Memory B cell (primary cell): ENCODE measurements around the gene ST3GAL6.

Experiments used
- ATAC-seq: fragments of 150-1000 bp; cut with Tn5 transposase; 2 replicates; pipeline ENCODE4 v1.10.0; 2021; ENCODE audit warnings: low read depth, mild to moderate bottlenecking, moderate library complexity
- DNase-seq, 2 donors: peaks; one replicate each; pipeline ENCODE4 v3.0.0; 2022; ENCODE audit warnings: low spot score in 2 of 2
- H3K27ac Mint-ChIP-seq: one replicate; pipeline ENCODE4 v1.8.0; 2022; ENCODE audit warnings: mild to moderate bottlenecking, moderate library complexity, mixed read lengths
- H3K27me3 Mint-ChIP-seq: one replicate; pipeline ENCODE4 v1.8.0; 2022; ENCODE audit warnings: mixed read lengths
- H3K36me3 Mint-ChIP-seq: one replicate; pipeline ENCODE4 v1.8.0; 2022; ENCODE audit warnings: mild to moderate bottlenecking, mixed read lengths
- H3K4me1 Mint-ChIP-seq: one replicate; pipeline ENCODE4 v1.8.0; 2022; ENCODE audit warnings: mixed read lengths
- H3K4me3 Mint-ChIP-seq: one replicate; pipeline ENCODE4 v1.8.0; 2022; ENCODE audit warnings: mild to moderate bottlenecking, moderate library complexity, mixed read lengths
- H3K9me3 Mint-ChIP-seq: one replicate; pipeline ENCODE4 v1.8.0; 2022; ENCODE audit warnings: mixed read lengths

Gene ST3GAL6

GRCh38 chr3:98775459-98776139, 12.5 kb downstream of the ST3GAL6 start:
- no peaks in the 10 kb centered on the region for H3K4me1 Mint-ChIP-seq
- peaks cover 8% of the 10 kb centered on the region for H3K27me3 Mint-ChIP-seq
- ATAC-seq (no peak), DNase-seq (no peak)
- H3K36me3 Mint-ChIP-seq, result no peaks in the 10 kb centered on the region
- no peaks in the 10 kb centered on the region for H3K9me3 Mint-ChIP-seq
- no peak overlapping the region for H3K27ac Mint-ChIP-seq
- no peak overlapping the region for H3K4me3 Mint-ChIP-seq

DNA sequence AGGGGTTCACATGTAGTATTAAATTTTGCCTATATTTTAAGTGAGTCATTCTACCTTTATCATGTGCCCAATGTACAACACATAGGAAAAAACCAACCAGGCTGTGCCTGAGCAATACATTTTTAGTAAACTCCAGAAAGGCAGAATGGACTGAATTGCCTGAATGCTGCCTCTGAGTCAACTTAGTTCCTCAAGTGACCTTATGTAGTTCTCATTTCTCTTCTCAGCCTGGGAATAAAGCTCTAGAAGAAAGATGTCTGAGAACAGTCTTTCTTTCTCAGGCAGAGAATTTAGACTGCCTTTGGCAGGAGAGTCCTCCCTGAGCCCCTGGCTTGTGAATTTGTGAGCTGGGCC, 13.0 kb downstream of the ST3GAL6 start:
- Mint-ChIP-seq H3K27me3 (peaks cover 8% of the 10 kb centered on the region), H3K4me1 (no peaks in the 10 kb centered on the region), H3K4me3 (no peak overlapping the region), H3K36me3 (no peaks in the 10 kb centered on the region), H3K27ac (no peak overlapping the region), H3K9me3 (no peaks in the 10 kb centered on the region)
- DNase-seq, result no peak
- no peak for ATAC-seq

- H3K4me3 Mint-ChIP-seq, result no peak overlapping the region
- H3K4me1 Mint-ChIP-seq, result no peaks in the 10 kb centered on the region
- H3K9me3 Mint-ChIP-seq, result no peaks in the 10 kb centered on the region
- H3K36me3 Mint-ChIP-seq, result no peaks in the 10 kb centered on the region
- no peak overlapping the region for H3K27ac Mint-ChIP-seq
- peaks cover 8% of the 10 kb centered on the region for H3K27me3 Mint-ChIP-seq
- ATAC-seq (no peak), DNase-seq (no peak)
Observed at GRCh38 chr3:98777286-98777685, 14.1 kb downstream of the ST3GAL6 start.

GRCh38 chr3:98777801-98778220, 14.7 kb downstream of the ST3GAL6 start:
- H3K9me3 Mint-ChIP-seq, result no peaks in the 10 kb centered on the region
- H3K27ac Mint-ChIP-seq, result no peak overlapping the region
- H3K27me3 Mint-ChIP-seq, result peaks cover 8% of the 10 kb centered on the region
- H3K36me3 Mint-ChIP-seq, result no peaks in the 10 kb centered on the region
- no peak for ATAC-seq
- DNase-seq, result no peak
- H3K4me3 Mint-ChIP-seq, result no peak overlapping the region
- H3K4me1 Mint-ChIP-seq, result no peaks in the 10 kb centered on the region

DNA sequence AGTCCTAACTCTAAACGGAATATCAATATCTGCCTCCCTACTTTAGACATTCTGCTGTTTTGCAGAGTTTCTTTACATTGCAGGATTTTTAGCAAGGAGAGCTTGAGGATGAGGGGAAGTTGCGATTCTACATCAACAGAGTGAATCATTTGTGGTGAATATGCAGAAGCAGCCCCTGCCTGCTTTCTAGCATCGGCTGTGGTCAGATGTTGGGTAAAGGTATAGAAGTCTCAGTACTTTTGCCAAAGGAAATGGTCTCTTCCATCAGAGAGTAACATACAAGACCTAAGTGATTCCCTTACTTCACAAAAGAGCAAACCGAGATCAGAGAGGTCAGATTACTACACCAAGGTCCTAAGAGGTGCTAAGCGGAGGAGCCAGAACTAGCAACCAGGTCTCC, 15.2 kb downstream of the ST3GAL6 start:
- H3K9me3 Mint-ChIP-seq, result no peaks in the 10 kb centered on the region
- H3K4me1 Mint-ChIP-seq, result no peaks in the 10 kb centered on the region
- H3K4me3 Mint-ChIP-seq, result no peak overlapping the region
- DNase-seq (no peak), ATAC-seq (no peak)
- H3K27me3 Mint-ChIP-seq, result peaks cover 8% of the 10 kb centered on the region
- H3K36me3 Mint-ChIP-seq, result no peaks in the 10 kb centered on the region
- no peak overlapping the region for H3K27ac Mint-ChIP-seq

- Mint-ChIP-seq H3K27me3 (peaks cover 8% of the 10 kb centered on the region), H3K36me3 (no peaks in the 10 kb centered on the region), H3K27ac (no peak overlapping the region), H3K4me1 (no peaks in the 10 kb centered on the region), H3K9me3 (no peaks in the 10 kb centered on the region), H3K4me3 (no peak overlapping the region)
- ATAC-seq, result no peak
- DNase-seq, result no peak
Observed at GRCh38 chr3:98778852-98779413, 15.8 kb downstream of the ST3GAL6 start.

- no peak for DNase-seq
- Mint-ChIP-seq H3K4me1 (no peaks in the 10 kb centered on the region), H3K27ac (no peak overlapping the region), H3K4me3 (no peak overlapping the region), H3K36me3 (no peaks in the 10 kb centered on the region), H3K9me3 (no peaks in the 10 kb centered on the region), H3K27me3 (peaks cover 8% of the 10 kb centered on the region)
- ATAC-seq, result no peak
Observed at GRCh38 chr3:98779541-98780335, 16.6 kb downstream of the ST3GAL6 start.

DNA sequence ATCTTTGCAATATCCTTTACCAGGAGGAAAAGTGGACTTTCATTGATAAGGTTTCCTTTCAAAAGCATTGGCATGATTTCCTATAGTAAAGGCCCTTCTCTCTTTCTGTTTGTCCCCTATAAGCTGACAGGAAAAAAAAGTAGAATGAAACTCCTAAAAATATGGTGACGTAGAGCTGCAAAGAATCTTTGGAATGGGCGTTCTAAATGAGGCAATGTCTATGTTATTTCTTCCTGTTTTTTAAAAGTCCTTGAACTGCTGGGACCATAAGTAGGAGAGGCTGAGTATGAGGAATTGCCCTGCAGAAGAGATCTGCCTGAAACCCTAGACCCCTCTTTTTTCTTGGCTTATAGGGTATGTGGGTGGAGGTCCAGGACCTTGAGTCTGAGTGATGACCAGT, 17.2 kb downstream of the ST3GAL6 start:
- no peak for ATAC-seq
- H3K4me1 Mint-ChIP-seq, result no peaks in the 10 kb centered on the region
- H3K4me3 Mint-ChIP-seq, result no peak overlapping the region
- no peak overlapping the region for H3K27ac Mint-ChIP-seq
- H3K36me3 Mint-ChIP-seq, result no peaks in the 10 kb centered on the region
- no peak for DNase-seq
- no peaks in the 10 kb centered on the region for H3K9me3 Mint-ChIP-seq
- H3K27me3 Mint-ChIP-seq, result peaks cover 8% of the 10 kb centered on the region

- ATAC-seq, result no peak
- no peaks in the 10 kb centered on the region for H3K4me1 Mint-ChIP-seq
- no peak overlapping the region for H3K4me3 Mint-ChIP-seq
- peaks cover 1% of the 10 kb centered on the region for H3K9me3 Mint-ChIP-seq
- peaks cover 16% of the 10 kb centered on the region for H3K27me3 Mint-ChIP-seq
- H3K36me3 Mint-ChIP-seq, result no peaks in the 10 kb centered on the region
- no peak overlapping the region for H3K27ac Mint-ChIP-seq
- DNase-seq, result no peak
Observed at GRCh38 chr3:98782824-98783500, 19.8 kb downstream of the ST3GAL6 start.

GRCh38 chr3:98784042-98784441, 20.9 kb downstream of the ST3GAL6 start:
- Mint-ChIP-seq H3K4me1 (no peaks in the 10 kb centered on the region), H3K9me3 (peaks cover 1% of the 10 kb centered on the region), H3K4me3 (no peak overlapping the region), H3K27me3 (peaks cover 13% of the 10 kb centered on the region), H3K27ac (no peak overlapping the region), H3K36me3 (no peaks in the 10 kb centered on the region)
- DNase-seq (no peak), ATAC-seq (no peak)

- no peak for DNase-seq
- H3K4me1 Mint-ChIP-seq, result no peaks in the 10 kb centered on the region
- ATAC-seq, result no peak
- H3K36me3 Mint-ChIP-seq, result no peaks in the 10 kb centered on the region
- H3K4me3 Mint-ChIP-seq, result no peak overlapping the region
- H3K9me3 Mint-ChIP-seq, result peaks cover 1% of the 10 kb centered on the region
- peaks cover 12% of the 10 kb centered on the region for H3K27me3 Mint-ChIP-seq
- no peak overlapping the region for H3K27ac Mint-ChIP-seq
Observed at GRCh38 chr3:98784666-98785600, 21.8 kb downstream of the ST3GAL6 start.

GRCh38 chr3:98786364-98787006, 23.3 kb downstream of the ST3GAL6 start:
- Mint-ChIP-seq H3K4me1 (no peaks in the 10 kb centered on the region), H3K27ac (no peak overlapping the region), H3K27me3 (peaks cover 12% of the 10 kb centered on the region), H3K9me3 (peaks cover 1% of the 10 kb centered on the region), H3K36me3 (no peaks in the 10 kb centered on the region), H3K4me3 (no peak overlapping the region)
- ATAC-seq, result no peak
- no peak for DNase-seq

GRCh38 chr3:98787181-98787580, 24.0 kb downstream of the ST3GAL6 start:
- DNase-seq (no peak), ATAC-seq (no peak)
- Mint-ChIP-seq H3K36me3 (no peaks in the 10 kb centered on the region), H3K27ac (no peak overlapping the region), H3K4me3 (no peak overlapping the region), H3K27me3 (peaks cover 13% of the 10 kb centered on the region), H3K9me3 (peaks cover 1% of the 10 kb centered on the region), H3K4me1 (no peaks in the 10 kb centered on the region)
